Fibroblast of the aortic adventitia (primary cell): ENCODE data around the gene SHISA6. TPM values are rescaled to one million over a fixed set of nuclear protein-coding genes. Genes with fewer than 3 reads are reported as not detected.

Experiments
- DNase-seq: peaks from one replicate; pipeline ENCODE4 v3.0.0-alpha.2; 2010; ENCODE audit warnings: low read depth
- H3K4me3 ChIP-seq: 2 replicates; pipeline ENCODE4 v1.5.1; 2011; ENCODE audit warnings: low read depth, mild to moderate bottlenecking, control low read depth, low read length, moderate library complexity
- CTCF ChIP-seq: IDR thresholded peaks from 2 replicates; pipeline ENCODE4 v1.5.1; 2011; ENCODE audit warnings: mild to moderate bottlenecking, low read length, control low read depth, inconsistent platforms; ENCODE audit not compliant: insufficient read depth
- total RNA-seq: library from RNA; depleted of rRNA; stranded (reverse); fragments of >200 nt; gene quantifications from 2 replicates; pipeline ENCODE4 v1.2.3, GENCODE V29; 2012; ENCODE audit warnings: low replicate concordance

Gene SHISA6
- total RNA-seq, 1 donor, result not detected

- no peak overlapping the region for H3K4me3 ChIP-seq
- TF ChIP-seq CTCF, result no peak
- no peak for DNase-seq
These were observed 77.2 kb downstream of the SHISA6 start for GRCh38 chr17:11318207-11318606.

- TF ChIP-seq CTCF, result no peak
- H3K4me3 ChIP-seq, result no peak overlapping the region
- no peak for DNase-seq
These were observed 78.9 kb downstream of the SHISA6 start for GRCh38 chr17:11319894-11320293.

- TF ChIP-seq CTCF, result no peak
- DNase-seq, result no peak
- no peak overlapping the region for H3K4me3 ChIP-seq
These were observed 83.0 kb downstream of the SHISA6 start for GRCh38 chr17:11324021-11324420.

GRCh38 chr17:11324846-11325420 is 83.9 kb downstream of the SHISA6 start:
- no peak for TF ChIP-seq CTCF
- no peak overlapping the region for H3K4me3 ChIP-seq
- no peak for DNase-seq

GRCh38 chr17:11326492-11326891 is 85.5 kb downstream of the SHISA6 start:
- TF ChIP-seq CTCF, result no peak
- H3K4me3 ChIP-seq, result no peak overlapping the region
- DNase-seq, result no peak

GRCh38 chr17:11328770-11329169 is 87.8 kb downstream of the SHISA6 start:
- H3K4me3 ChIP-seq, result no peak overlapping the region
- no peak for TF ChIP-seq CTCF
- DNase-seq, result no peak

GRCh38 chr17:11330006-11330405 is 89.0 kb downstream of the SHISA6 start:
- no peak for TF ChIP-seq CTCF
- no peak for DNase-seq
- H3K4me3 ChIP-seq, result no peak overlapping the region
